Urinary bladder (tissue), 4 donors: ENCODE data around the gene NFIC. TPM values are rescaled to one million over a fixed set of nuclear protein-coding genes. Genes with fewer than 3 reads are reported as not detected.

Source experiments
- DNase-seq: peaks from one replicate; pipeline ENCODE4 v3.0.0-alpha.2; 2015; ENCODE audit errors: extremely low spot score
- H3K27ac ChIP-seq: one replicate; pipeline ENCODE4 v1.5.1; 2013; ENCODE audit warnings: low read depth, mild to moderate bottlenecking, moderate library complexity
- H3K36me3 ChIP-seq: one replicate; pipeline ENCODE4 v1.6.1; 2013; ENCODE audit warnings: mild to moderate bottlenecking, moderate library complexity; ENCODE audit not compliant: insufficient read depth
- H3K4me1 ChIP-seq: one replicate; pipeline ENCODE4 v1.6.1; 2013; ENCODE audit warnings: mild to moderate bottlenecking, moderate library complexity; ENCODE audit not compliant: insufficient read depth
- H3K4me3 ChIP-seq: one replicate; pipeline ENCODE4 v1.5.1; 2013; ENCODE audit warnings: low read depth, low read length
- WGBS: extraction: QIAGEN DNeasy Blood & Tissue Kit; methylation state at CpG from one replicate; pipeline ENCODE4 v1.1.7; 2013; 5-methylcytosine and 5-hydroxymethylcytosine counted together
- polyA plus RNA-seq: library from polyadenylated mRNA; stranded (reverse); fragments of 200-250 nt; gene quantifications from one replicate; pipeline ENCODE4 v1.2.3, GENCODE V29; 2013
- total RNA-seq: library from RNA; depleted of rRNA; stranded (reverse); fragments of >200 nt; gene quantifications from one replicate; pipeline ENCODE4 v1.2.3, GENCODE V29; 2014
- donor health status: healthy with polysubstance abuse.
- donor health status: healthy.

NFIC gene
- total RNA-seq (26.4 TPM), polyA plus RNA-seq (112 TPM)

GRCh38 chr19:3365836-3366752 is at the start of gene NFIC:
NFIC (plus strand) TSS chr19:3366583; CDS start chr19:3366637, 54 bp downstream.
- DNase-seq, result no peak
- WGBS, result under 1% methylated on average over 49 of the region's 64 CpGs
- peak within 1 kb of the TSS; percentile 89 for H3K4me3 ChIP-seq
- H3K27ac ChIP-seq, result peak within 1 kb of the TSS; percentile 90
- H3K4me1 ChIP-seq, result no peaks in the 10 kb centered on the region
- no peaks in the 10 kb centered on the region for H3K36me3 ChIP-seq

GRCh38 chr19:3316659-3317207 is 49.6 kb upstream of the NFIC start:
- DNase-seq, result no peak
- no peaks in the 10 kb centered on the region for H3K36me3 ChIP-seq
- H3K4me3 ChIP-seq, result no peak overlapping the region
- H3K4me1 ChIP-seq, result no peaks in the 10 kb centered on the region
- H3K27ac ChIP-seq, result no peak overlapping the region
- 86% methylated on average over 5 of the region's 5 CpGs for WGBS

- H3K36me3 ChIP-seq, result no peaks in the 10 kb centered on the region
- H3K4me1 ChIP-seq, result no peaks in the 10 kb centered on the region
- H3K27ac ChIP-seq, result no peak overlapping the region
- no peak overlapping the region for H3K4me3 ChIP-seq
- WGBS, result 61% methylated on average over 18 of the region's 18 CpGs
- DNase-seq, result no peak
These were observed 46.6 kb upstream of the NFIC start for GRCh38 chr19:3319643-3320353.

- Histone ChIP-seq H3K36me3 (no peaks in the 10 kb centered on the region), H3K4me1 (no peaks in the 10 kb centered on the region), H3K27ac (no peak overlapping the region), H3K4me3 (no peak overlapping the region)
- WGBS, result 60% methylated on average over 29 of the region's 29 CpGs
- DNase-seq, result no peak
These were observed 46.1 kb upstream of the NFIC start for GRCh38 chr19:3320354-3320670.

GRCh38 chr19:3320853-3321252 is 45.5 kb upstream of the NFIC start:
- WGBS, result 62% methylated on average over 8 of the region's 8 CpGs
- Histone ChIP-seq H3K4me1 (no peaks in the 10 kb centered on the region), H3K4me3 (no peak overlapping the region), H3K36me3 (no peaks in the 10 kb centered on the region), H3K27ac (no peak overlapping the region)
- DNase-seq, result no peak

- WGBS, result 71% methylated on average over 6 of the region's 6 CpGs
- Histone ChIP-seq H3K4me3 (no peak overlapping the region), H3K36me3 (no peaks in the 10 kb centered on the region), H3K27ac (no peak overlapping the region), H3K4me1 (no peaks in the 10 kb centered on the region)
- DNase-seq, result no peak
These were observed 44.7 kb upstream of the NFIC start for GRCh38 chr19:3321696-3322095.

- H3K4me3 ChIP-seq, result no peak overlapping the region
- no peak for DNase-seq
- H3K36me3 ChIP-seq, result no peaks in the 10 kb centered on the region
- no peak overlapping the region for H3K27ac ChIP-seq
- H3K4me1 ChIP-seq, result no peaks in the 10 kb centered on the region
- 85% methylated on average over 6 of the region's 6 CpGs for WGBS
These were observed 44.0 kb upstream of the NFIC start for GRCh38 chr19:3322199-3322978.

GRCh38 chr19:3323026-3323425 is 43.4 kb upstream of the NFIC start:
- no peaks in the 10 kb centered on the region for H3K4me1 ChIP-seq
- H3K36me3 ChIP-seq, result no peaks in the 10 kb centered on the region
- 45% methylated on average over 2 of the region's 2 CpGs for WGBS
- H3K27ac ChIP-seq, result no peak overlapping the region
- no peak for DNase-seq
- no peak overlapping the region for H3K4me3 ChIP-seq

- H3K27ac ChIP-seq, result no peak overlapping the region
- no peak overlapping the region for H3K4me3 ChIP-seq
- no peaks in the 10 kb centered on the region for H3K4me1 ChIP-seq
- no peak for DNase-seq
- WGBS, result 43% methylated on average over 2 of the region's 2 CpGs
- H3K36me3 ChIP-seq, result no peaks in the 10 kb centered on the region
These were observed 42.7 kb upstream of the NFIC start for GRCh38 chr19:3323658-3324057.

GRCh38 chr19:3324405-3324856 is 42.0 kb upstream of the NFIC start:
- no peaks in the 10 kb centered on the region for H3K36me3 ChIP-seq
- H3K27ac ChIP-seq, result no peak overlapping the region
- H3K4me1 ChIP-seq, result no peaks in the 10 kb centered on the region
- no peak for DNase-seq
- WGBS, result 44% methylated on average over 5 of the region's 5 CpGs
- H3K4me3 ChIP-seq, result no peak overlapping the region

- H3K4me3 ChIP-seq, result no peak overlapping the region
- H3K36me3 ChIP-seq, result no peaks in the 10 kb centered on the region
- 89% methylated on average over 1 of the region's 1 CpG for WGBS
- no peaks in the 10 kb centered on the region for H3K4me1 ChIP-seq
- DNase-seq, result no peak
- H3K27ac ChIP-seq, result no peak overlapping the region
These were observed 40.9 kb upstream of the NFIC start for GRCh38 chr19:3325451-3325850.

- DNase-seq, result no peak
- 91% methylated on average over 3 of the region's 3 CpGs for whole genome bisulfite sequencing
- Histone ChIP-seq H3K4me3 (no peak overlapping the region), H3K4me1 (no peaks in the 10 kb centered on the region), H3K27ac (no peak overlapping the region), H3K36me3 (no peaks in the 10 kb centered on the region)
These were observed 37.6 kb upstream of the NFIC start for GRCh38 chr19:3328743-3329142.

GRCh38 chr19:3330047-3330446 is 36.3 kb upstream of the NFIC start:
- no peak overlapping the region for H3K27ac ChIP-seq
- 87% methylated on average over 9 of the region's 9 CpGs for WGBS
- no peak overlapping the region for H3K4me3 ChIP-seq
- no peaks in the 10 kb centered on the region for H3K4me1 ChIP-seq
- DNase-seq, result no peak
- no peaks in the 10 kb centered on the region for H3K36me3 ChIP-seq
